HepG2 (cell line): ENCODE measurements around the gene CHMP2B. TPM values are rescaled to one million over a fixed set of nuclear protein-coding genes. Genes with fewer than 3 reads are reported as not detected.
"Not testable (repeated sequence)": the region's sequence is repeated elsewhere in the genome, so short reads cannot be mapped to it uniquely, and the experiment has no call there.

Source experiments
- ATAC-seq: fragments of 200-7000 bp; cut with Tn5 transposase; 3 replicates; pipeline ENCODE4 v1.9.1; 2020; ENCODE audit warnings: mild to moderate bottlenecking, moderate library complexity
- BruUV-seq: library from RNA; stranded (reverse); fragments of 400-500 nt; replicated peaks from 2 replicates; lab custom pipeline; 2021; lab: Mats Ljungman, UMichigan
- CTCF ChIA-PET: fragments of 300-600 bp; formaldehyde crosslinking; extraction: SDS; loops from one replicate; lab custom pipeline; 2021; ENCODE audit warnings: low total read pairs, inconsistent platforms, low intra/inter-chr PET ratio; lab: Yijun Ruan, JAX
- POLR2A ChIA-PET: fragments of 350-600 bp; sonication (Branson Sonifier 250); formaldehyde crosslinking; loops from one replicate; lab custom pipeline; 2020; ENCODE audit warnings: antibody characterized with exemption, inconsistent platforms; lab: Yijun Ruan, JAX
- DNase-seq: peaks from one replicate; pipeline ENCODE4 v3.0.0-alpha.2; 2015; ENCODE audit warnings: low spot score
- FAIRE-seq: peaks from 3 replicates; lab custom pipeline; 2011; peaks lifted over from hg19 to GRCh38; lab: Jason Lieb, UNC
- H2AFZ ChIP-seq: one replicate; pipeline ENCODE4 v1.6.1; 2011; ENCODE audit warnings: low read length, inconsistent platforms
- H3K27ac ChIP-seq: fragments of 300-600 bp; 3 replicates; pipeline ENCODE4 v1.8.0; 2011; ENCODE audit warnings: mixed run types, mild to moderate bottlenecking, mixed read lengths, low read length, inconsistent platforms; ENCODE audit not compliant: insufficient read depth; ENCODE audit errors: extremely low read length
- H3K27me3 ChIP-seq, 2 experiments: fragments of 200-600 bp in 1 of 2; 2 replicates in 1 of 2; 3 replicates in 1 of 2; pipeline versions ENCODE4 v1.6.0 to v1.8.0; 2011; ENCODE audit warnings: low read length in 2 of 2, mild to moderate bottlenecking in 2 of 2, moderate library complexity in 2 of 2, inconsistent platforms in 1 of 2; ENCODE audit not compliant: insufficient read depth in 2 of 2, control insufficient read depth in 1 of 2
- H3K36me3 ChIP-seq, 2 experiments: fragments of 200-600 bp in 1 of 2; replicated peaks in 1 of 2; 2 replicates in 1 of 2; 3 replicates in 1 of 2; pipeline versions ENCODE4 v1.5.1 to v1.8.0; 2011; ENCODE audit warnings: low read length in 2 of 2, inconsistent platforms in 1 of 2; ENCODE audit not compliant: insufficient read depth in 2 of 2, control insufficient read depth in 1 of 2
- H3K4me1 ChIP-seq: 2 replicates; pipeline ENCODE4 v1.5.1; 2012; ENCODE audit warnings: low read length, inconsistent platforms; ENCODE audit not compliant: insufficient read depth
- H3K4me2 ChIP-seq: 2 replicates; pipeline ENCODE4 v1.6.0; 2011; ENCODE audit warnings: low read depth, low read length, inconsistent platforms
- H3K4me3 ChIP-seq, 3 experiments: fragments of 200-600 bp in 1 of 3; sonication (generic), shearing (Covaris generic) in 1 of 3; replicated peaks in 1 of 3; 2 replicates each; pipeline ENCODE4 v1.5.1; 2011 to 2016; ENCODE audit warnings: low read length in 3 of 3, inconsistent platforms in 2 of 3, low read depth in 2 of 3, mild to moderate bottlenecking in 2 of 3, control low read depth in 1 of 3, mixed read lengths in 1 of 3; ENCODE audit not compliant: insufficient read depth in 1 of 3
- H3K79me2 ChIP-seq: one replicate; pipeline ENCODE4 v1.6.1; 2011; ENCODE audit warnings: low read length, inconsistent platforms; ENCODE audit not compliant: insufficient read depth
- H3K9ac ChIP-seq: 2 replicates; pipeline ENCODE4 v1.6.0; 2011; ENCODE audit warnings: mild to moderate bottlenecking, low read depth, low read length, inconsistent platforms; ENCODE audit not compliant: insufficient read depth
- H3K9me3 ChIP-seq: 2 replicates; pipeline ENCODE4 v1.5.1; 2012; ENCODE audit warnings: mild to moderate bottlenecking, low read length
- H4K20me1 ChIP-seq: 2 replicates; pipeline ENCODE4 v1.6.0; 2011; ENCODE audit warnings: inconsistent platforms, mild to moderate bottlenecking, low read length, moderate library complexity; ENCODE audit not compliant: insufficient read depth
- AGO2 ChIP-seq: fragments of 200-400 bp; formaldehyde crosslinking; optimal IDR thresholded peaks from 2 replicates; pipeline ENCODE3; 2017; ENCODE audit warnings: mild to moderate bottlenecking, low read depth, low read length, moderate library complexity
- CHCHD3 ChIP-seq: sonication (generic); formaldehyde crosslinking; IDR thresholded peaks from 2 replicates; pipeline ENCODE4 v1.8.0; 2022; ENCODE audit warnings: mild to moderate bottlenecking, missing genetic modification reagents, moderate library complexity
- HINFP ChIP-seq: sonication (generic); formaldehyde crosslinking; IDR thresholded peaks from 2 replicates; pipeline ENCODE4 v1.4.0; 2020; ENCODE audit warnings: low read depth, mild to moderate bottlenecking, missing genetic modification reagents
- ZBTB21 ChIP-seq: sonication (generic); formaldehyde crosslinking; IDR thresholded peaks from 2 replicates; pipeline ENCODE4 v1.4.0; 2020; ENCODE audit warnings: missing genetic modification reagents
- ZIK1 ChIP-seq: sonication (generic); formaldehyde crosslinking; IDR thresholded peaks from 2 replicates; pipeline ENCODE4 v1.5.0; 2020; ENCODE audit warnings: mild to moderate bottlenecking, low read depth, missing genetic modification reagents, borderline replicate concordance
- ZNF761 ChIP-seq: sonication (generic); formaldehyde crosslinking; conservative IDR thresholded peaks from 2 replicates; pipeline ENCODE4 v1.4.0; 2020; ENCODE audit warnings: mild to moderate bottlenecking, missing genetic modification reagents
- WGBS: methylation state at CpG from one replicate; pipeline ENCODE4 v1.1.6; 2017; ENCODE audit warnings: low lambda C conversion rate; 5-methylcytosine and 5-hydroxymethylcytosine counted together
- in situ Hi-C: cut with HindIII; loops from 2 replicates; pipeline ENCODE4 v1.10.0; 2017; ENCODE audit warnings: low pct_unique_long_range_greater_than_20kb; ENCODE audit not compliant: extremely low pct_ligation_motif_present
- intact Hi-C: fragments of 100-400 bp; cut with micrococcal nuclease; formaldehyde crosslinking; loops from one replicate; pipeline ENCODE4 v1.10.0; 2022; ENCODE audit not compliant: unreplicated experiment
- polyA plus RNA-seq, 8 experiments: library from polyadenylated mRNA; depleted of rRNA in 3 of 8; stranded (reverse) in 7 of 8; unstranded in 1 of 8; fragments of >200 nt; fragmentation: Illumina TruSeq in 4 of 8; extraction: Trizol in 4 of 8; gene quantifications; 2 replicates each; pipeline versions ENCODE4 v1.2.1 to v1.2.3, GENCODE V29; 2011 to 2016; ENCODE audit warnings: low read depth in 4 of 8, missing spikeins in 1 of 8, mixed read lengths in 1 of 8; ENCODE audit not compliant: insufficient read depth in 1 of 8
- total RNA-seq, 5 experiments: library from RNA; depleted of rRNA; stranded (reverse); fragments of >200 nt; fragmentation: Illumina TruSeq; extraction: Trizol; gene quantifications; 2 replicates each; pipeline ENCODE4 v1.2.3, GENCODE V29; 2016; ENCODE audit warnings: low read depth in 1 of 5

The CHMP2B gene
- total and polyA plus RNA-seq, 2 of the 13 experiments (the other 11 are each of a cell fraction or from before 2014, with no cell fraction given): 6.9 to 33.5 TPM

- TF ChIP-seq HINFP (CRISPR knock-in tag): no peak
- no peak for TF ChIP-seq ZIK1 (CRISPR knock-in tag)
- TF ChIP-seq ZBTB21 (CRISPR knock-in tag): no peak
- no peak for TF ChIP-seq ZNF761 (CRISPR knock-in tag)
- no peak for TF ChIP-seq AGO2
- TF ChIP-seq CHCHD3 (CRISPR knock-in tag): no peak
- TF ChIP-seq, all 625 proteins: peak for 0
Observed at GRCh38 chr3:87247430-87247773, 20.3 kb downstream of the CHMP2B start (continued).

- H3K4me1 ChIP-seq, H3K9ac ChIP-seq, H3K27ac ChIP-seq, H3K4me3 ChIP-seq, H2AFZ ChIP-seq, DNase-seq, H4K20me1 ChIP-seq, H3K79me2 ChIP-seq, BruUV-seq, FAIRE-seq, ATAC-seq, CTCF ChIA-PET, POLR2A ChIA-PET, in situ Hi-C loops, intact Hi-C loops, H3K9me3 ChIP-seq, H3K27me3 ChIP-seq, H3K4me2 ChIP-seq: not testable (repeated sequence)
- peaks cover 0 to 13% of the 10 kb centered on the region in 2 experiments; a peak in 2 of 5 replicates for H3K36me3 ChIP-seq
- 96% methylated on average over 6 of the region's 6 CpGs for WGBS
Observed at GRCh38 chr3:87248231-87248630, 21.1 kb downstream of the CHMP2B start.
